NCI-H2227 (cell line): Measurements from ENCODE around the gene ANKRD23.
"Not testable (repeated sequence)": the region's sequence is repeated elsewhere in the genome, so short reads cannot be mapped to it uniquely, and the experiment has no call there.

Experiments
- DNase-seq: peaks from one replicate; lab custom pipeline; 2025; ENCODE audit not compliant: unreplicated experiment; lab: John Stamatoyannopoulos, UW

ANKRD23 gene

DNA sequence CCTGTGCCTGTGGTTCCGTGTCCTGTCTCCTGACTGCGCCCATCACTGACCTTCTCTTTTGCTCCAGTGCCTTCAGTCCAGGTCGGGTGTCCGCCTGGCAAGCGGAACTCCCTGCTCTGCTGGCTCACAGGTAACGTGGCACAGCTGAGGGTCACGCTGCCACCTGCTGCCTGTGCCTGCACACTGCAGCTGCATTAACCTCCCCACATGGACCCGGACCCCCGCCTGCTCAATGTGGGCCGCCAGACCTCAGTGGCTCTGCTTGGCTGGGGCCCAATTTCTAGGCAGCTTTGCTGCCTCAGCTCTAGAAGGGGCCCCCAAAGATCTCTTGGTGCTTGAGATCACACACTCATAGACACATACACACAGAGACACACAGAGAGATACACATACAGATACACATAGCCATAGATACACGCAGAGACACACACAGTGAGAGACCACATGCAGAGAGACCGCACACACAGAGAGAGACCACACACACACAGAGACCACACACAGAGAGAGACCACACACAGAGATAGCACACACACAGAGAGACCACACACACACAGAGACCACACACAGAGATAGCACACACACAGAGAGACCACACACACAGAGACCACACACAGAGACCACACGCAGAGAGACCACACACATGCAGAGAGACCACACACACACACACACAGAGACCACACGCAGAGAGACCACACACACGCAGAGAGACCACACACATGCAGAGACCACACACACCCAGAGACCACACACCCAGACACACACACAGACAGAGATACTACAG lies 42.6 kb downstream of the ANKRD23 start:
- DNase-seq, result peak; percentile 79

DNA sequence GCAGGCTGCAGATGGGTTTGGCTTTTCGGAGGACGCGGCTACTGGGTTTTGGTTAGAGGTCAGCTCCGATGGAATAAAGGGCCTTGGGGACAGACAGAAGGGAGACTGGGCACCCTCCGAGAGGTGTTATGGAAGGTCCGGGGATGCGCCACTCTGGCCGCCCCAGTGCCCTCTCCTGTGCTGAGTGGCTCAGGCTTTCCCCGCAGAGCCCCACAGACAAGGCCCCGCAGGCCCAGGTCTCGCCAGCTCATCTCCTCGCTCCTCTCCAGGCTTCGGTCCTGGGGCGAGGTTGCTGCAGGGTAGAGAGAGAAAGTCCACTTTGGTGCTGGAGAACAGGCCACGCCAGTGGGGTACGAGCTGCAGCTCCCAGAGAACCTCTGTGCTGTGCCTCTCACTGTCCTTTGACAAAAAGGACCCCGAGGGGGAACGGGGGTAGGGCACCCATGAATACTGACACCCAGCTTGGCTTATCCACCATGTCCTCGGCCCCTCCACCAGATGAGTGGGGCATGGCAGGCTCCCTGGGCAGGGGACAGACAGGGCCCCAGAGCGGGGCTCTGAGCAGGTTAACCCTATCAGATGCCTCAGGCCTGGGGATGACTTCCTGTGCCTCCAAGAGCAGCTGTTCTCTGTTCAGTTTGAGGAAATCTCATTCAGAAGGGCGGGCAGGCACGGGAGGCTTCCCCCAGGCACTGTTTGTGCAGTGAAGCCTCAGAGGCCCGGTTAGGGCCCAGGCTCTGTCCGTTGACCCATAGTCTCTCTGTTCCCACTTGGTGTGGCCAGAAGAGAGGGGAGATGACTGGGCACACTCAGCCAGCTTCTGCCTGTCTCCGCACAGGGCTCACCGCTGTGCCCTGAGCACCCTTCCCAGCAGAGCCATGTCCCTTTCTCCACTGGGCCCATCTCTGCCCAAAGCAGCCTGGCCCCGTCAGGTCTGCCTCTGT lies 43.5 kb downstream of the ANKRD23 start:
- no peak for DNase-seq

- no peak for DNase-seq
Measured at GRCh38 chr2:96799623-96799935, 44.2 kb downstream of the ANKRD23 start.

GRCh38 chr2:96798733-96799622 lies 44.8 kb downstream of the ANKRD23 start:
- no peak for DNase-seq

- DNase-seq, result no peak
Measured at GRCh38 chr2:96797066-96797625, 46.7 kb downstream of the ANKRD23 start.

DNA sequence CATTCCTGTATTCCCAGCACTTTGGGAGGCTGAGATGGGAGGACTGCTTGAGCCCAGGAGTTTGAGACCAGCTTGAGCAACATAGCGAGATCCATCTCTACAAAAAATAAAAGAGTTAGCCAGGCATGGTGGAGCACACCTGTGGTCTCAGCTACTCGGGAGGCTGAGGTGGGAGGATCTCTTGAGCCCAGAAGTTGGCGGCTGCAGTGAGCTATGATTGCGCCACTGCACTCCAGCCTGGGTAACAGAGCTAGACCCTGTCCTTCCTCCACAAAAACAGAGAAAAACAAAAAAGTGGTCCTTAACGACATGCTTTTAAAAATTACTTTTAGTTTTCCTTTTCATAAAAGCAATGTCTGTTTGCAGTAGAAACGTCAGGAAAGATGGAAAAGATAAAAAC lies 47.3 kb downstream of the ANKRD23 start:
- DNase-seq, result not testable (repeated sequence)

- no peak for DNase-seq
Measured at GRCh38 chr2:96795076-96795475, 48.7 kb downstream of the ANKRD23 start.

GRCh38 chr2:96792772-96793749 lies 50.8 kb downstream of the ANKRD23 start:
- no peak for DNase-seq

- no peak for DNase-seq
Measured at GRCh38 chr2:96789245-96789617, 54.6 kb downstream of the ANKRD23 start.

GRCh38 chr2:96788442-96789244 lies 55.2 kb downstream of the ANKRD23 start:
- DNase-seq, result peak; percentile 21
